ENCODE results near the gene CFHR2. TPM values are rescaled to one million over a fixed set of nuclear protein-coding genes. Genes with fewer than 3 reads are reported as not detected.
"Not testable (repeated sequence)": the region's sequence is repeated elsewhere in the genome, so short reads cannot be mapped to it uniquely, and the experiment has no call there.

The CFHR2 gene
- total and polyA plus RNA-seq, 2 of the 8 experiments (the other 6 are each of a cell fraction or from before 2014, with no cell fraction given): not detected

DNA sequence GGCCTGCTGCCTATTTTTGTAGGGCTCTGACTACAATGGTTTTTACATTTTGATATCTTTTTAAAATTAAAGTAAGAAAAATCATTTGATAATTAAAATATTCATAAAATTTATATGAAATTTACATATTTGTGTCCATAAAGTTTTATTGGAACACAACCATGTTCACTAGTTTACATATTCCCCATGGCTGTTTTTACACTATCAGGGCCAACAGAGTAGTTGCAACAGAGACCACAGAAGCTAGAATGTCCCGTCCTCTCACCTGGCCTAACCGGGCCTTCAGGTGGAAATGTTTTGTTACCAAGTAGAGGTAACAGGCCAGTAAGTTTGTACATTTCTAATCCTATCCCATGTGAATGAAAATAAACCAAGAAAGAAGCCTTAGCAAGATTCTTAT is 10.7 kb upstream of the CFHR2 start:
- H2BK5ac ChIP-seq (ENCODE audit: low read depth, low read length); H2BK20ac ChIP-seq (ENCODE audit: low read length); H3K36me3 ChIP-seq (ENCODE audit: control insufficient read depth in 2 of 4, insufficient read depth in 4 of 4, low read length in 3 of 4); H3K9ac ChIP-seq (replicated peaks in 1 of 4; ENCODE audit: extremely low read depth in 1 of 4, low read depth in 3 of 4, low read length in 3 of 4); H4K8ac ChIP-seq (ENCODE audit: extremely low read depth, insufficient read depth, low read length); H3K4ac ChIP-seq (replicated peaks; ENCODE audit: insufficient read length, low read depth, low read length); POLR2A ChIA-PET (ENCODE audit: partially characterized antibody); FAIRE-seq; H3K4me3 ChIP-seq (ENCODE audit: extremely low read depth in 1 of 4, insufficient read depth in 2 of 4, low read depth in 3 of 4, low read length in 4 of 4); H3K79me2 ChIP-seq (ENCODE audit: control insufficient read depth in 1 of 2, insufficient read depth in 2 of 2, low read length in 2 of 2); H3K23me2 ChIP-seq (ENCODE audit: low read depth, low read length); H3K4me2 ChIP-seq (ENCODE audit: insufficient read depth in 1 of 2, low read depth in 2 of 2, low read length in 2 of 2); H3K18ac ChIP-seq (ENCODE audit: extremely low read depth, low read length); DNase-seq (ENCODE audit: low read depth in 1 of 2, low spot score in 2 of 2); H3K14ac ChIP-seq (ENCODE audit: insufficient read length); H2BK120ac ChIP-seq (replicated peaks; ENCODE audit: low read depth, low read length); H3K23ac ChIP-seq (ENCODE audit: insufficient read length); H2AK5ac ChIP-seq (ENCODE audit: low read depth, low read length); H4K91ac ChIP-seq (replicated peaks; ENCODE audit: insufficient read length, low read length); H3K79me1 ChIP-seq (ENCODE audit: low read depth, low read length); H4K5ac ChIP-seq (ENCODE audit: insufficient read length, low read depth, low read length); H3K27me3 ChIP-seq (replicated peaks in 1 of 4; ENCODE audit: control insufficient read depth in 3 of 4, extremely low read depth in 1 of 4, insufficient read depth in 3 of 4, low read length in 3 of 4); H4K20me1 ChIP-seq (replicated peaks in 1 of 2; ENCODE audit: control insufficient read depth in 1 of 2, insufficient read depth in 2 of 2, low read length in 2 of 2); H3K9me3 ChIP-seq (ENCODE audit: insufficient read depth in 2 of 2, low read depth in 1 of 2, low read length in 1 of 2); H2BK15ac ChIP-seq (ENCODE audit: low read length); H2BK12ac ChIP-seq (ENCODE audit: low read depth, low read length); H3K27ac ChIP-seq (ENCODE audit: low read depth, low read length); H2AFZ ChIP-seq (ENCODE audit: low read length); H3K56ac ChIP-seq (replicated peaks; ENCODE audit: insufficient read length, low read depth, low read length); H3K4me1 ChIP-seq (replicated peaks in 1 of 4; ENCODE audit: control insufficient read depth in 3 of 4, insufficient read depth in 4 of 4, low read length in 3 of 4): not testable (repeated sequence)
- WGBS, 2 experiments (ENCODE audit: extremely low coverage in 1 of 2, insufficient coverage in 1 of 2, insufficient read length in 1 of 2, insufficient replicate concordance in 2 of 2, low coverage in 1 of 2, low lambda C conversion rate in 2 of 2, missing lambda C conversion rate in 1 of 2): 97% methylated on average over 2 of the region's 2 CpGs; no CpG with 5 or more reads in 1 of the 2 experiments
- CTCF ChIA-PET (ENCODE audit: partially characterized antibody): interaction anchor here (1.1 to 1.2 kb wide), 3 partner anchors 9 to 188 kb away, joined by 3 read pairs; no protein-coding TSS in a partner anchor
